Measurements from ENCODE around the gene CBX8.

- TF ChIP-seq CTCF (conservative IDR thresholded peaks at IDR 0.05 in 1 of 2, IDR thresholded peaks at IDR 0.05 in 1 of 2; ENCODE audit: extremely low read depth in 1 of 2, insufficient read depth in 1 of 2, low read depth in 1 of 2, low read length in 2 of 2), result no peak
- no peak for TF ChIP-seq EZH2 (IDR thresholded peaks at IDR 0.05; ENCODE audit: borderline replicate concordance, low read length)
Measured at GRCh38 chr17:79835953-79836509, 39.2 kb upstream of the CBX8 start.

Measured in mammary epithelial cell (primary cell).